ENCODE data around the gene PGPEP1. TPM values are rescaled to one million over a fixed set of nuclear protein-coding genes. Genes with fewer than 3 reads are reported as not detected.
A peak's percentile ranks its signal among the peaks of the same experiment; 100 is the strongest.

The PGPEP1 gene
- total RNA-seq, 1 donor from 2014 or later, result 5.4 TPM

GRCh38 chr19:18293642-18294466, 46.5 kb upstream of the PGPEP1 start:
- TF ChIP-seq CTCF (conservative IDR thresholded peaks at IDR 0.05; ENCODE audit: low read depth, low read length), result no peak
- DNase-seq (ENCODE audit: low read depth), result no peak
- peak overlapping the region; percentile 63 for H3K4me3 ChIP-seq (ENCODE audit: low read depth, low read length)

GRCh38 chr19:18294467-18294864, 45.9 kb upstream of the PGPEP1 start:
- no peak for DNase-seq (ENCODE audit: low read depth)
- H3K4me3 ChIP-seq (ENCODE audit: low read depth, low read length), result no peak overlapping the region
- TF ChIP-seq CTCF (conservative IDR thresholded peaks at IDR 0.05; ENCODE audit: low read depth, low read length), result no peak

GRCh38 chr19:18295034-18295451, 45.4 kb upstream of the PGPEP1 start:
- no peak overlapping the region for H3K4me3 ChIP-seq (ENCODE audit: low read depth, low read length)
- no peak for TF ChIP-seq CTCF (conservative IDR thresholded peaks at IDR 0.05; ENCODE audit: low read depth, low read length)
- DNase-seq (ENCODE audit: low read depth), result no peak

GRCh38 chr19:18297308-18297707, 43.1 kb upstream of the PGPEP1 start:
- H3K4me3 ChIP-seq (ENCODE audit: low read depth, low read length), result no peak overlapping the region
- DNase-seq (ENCODE audit: low read depth), result no peak
- no peak for TF ChIP-seq CTCF (conservative IDR thresholded peaks at IDR 0.05; ENCODE audit: low read depth, low read length)

- TF ChIP-seq CTCF (conservative IDR thresholded peaks at IDR 0.05; ENCODE audit: low read depth, low read length), result no peak
- DNase-seq (ENCODE audit: low read depth), result no peak
- H3K4me3 ChIP-seq (ENCODE audit: low read depth, low read length), result no peak overlapping the region
Measured at GRCh38 chr19:18298601-18299000, 41.8 kb upstream of the PGPEP1 start.

- TF ChIP-seq CTCF (conservative IDR thresholded peaks at IDR 0.05; ENCODE audit: low read depth, low read length), result no peak
- H3K4me3 ChIP-seq (ENCODE audit: low read depth, low read length), result no peak overlapping the region
- DNase-seq (ENCODE audit: low read depth), result no peak
Measured at GRCh38 chr19:18299654-18300053, 40.7 kb upstream of the PGPEP1 start.

Measured in epithelial cell of proximal tubule (primary cell).